AG10803 (cell line): ENCODE results near the gene NIPA2.

ENCODE experiments used
- DNase-seq: peaks from one replicate; pipeline ENCODE4 v3.0.0; 2010; ENCODE audit warnings: low read depth
- H3K4me3 ChIP-seq: 2 replicates; pipeline ENCODE4 v1.5.1; 2011; ENCODE audit warnings: mild to moderate bottlenecking, low read length, control low read depth
- CTCF ChIP-seq: conservative IDR thresholded peaks from 2 replicates; pipeline ENCODE4 v1.5.1; 2011; ENCODE audit warnings: mild to moderate bottlenecking, low read length, control low read depth, inconsistent platforms

NIPA2 gene

DNA sequence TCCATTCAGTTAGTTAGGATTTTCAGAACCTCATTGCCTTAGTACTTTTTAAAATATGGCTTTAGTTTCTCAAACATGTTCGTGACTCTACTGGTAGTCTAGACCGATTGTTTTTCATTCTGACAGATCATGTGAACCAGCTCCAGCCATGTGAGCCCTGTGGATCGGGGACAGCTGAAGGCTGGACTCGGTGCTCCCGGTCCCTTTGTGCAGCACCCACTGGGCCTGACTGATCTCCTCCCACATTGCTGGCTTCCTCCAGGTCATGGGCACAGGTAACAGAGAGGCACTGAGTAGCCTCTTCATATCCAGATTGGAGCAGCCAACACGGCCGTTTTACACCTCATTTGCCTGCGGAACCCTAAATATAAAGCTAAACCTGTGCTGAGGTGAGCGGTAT lies 30.5 kb downstream of the NIPA2 start:
- TF ChIP-seq CTCF = no peak
- H3K4me3 ChIP-seq = no peak overlapping the region
- DNase-seq = no peak

GRCh38 chr15:22869856-22870255 lies 31.4 kb downstream of the NIPA2 start:
- no peak for TF ChIP-seq CTCF
- no peak overlapping the region for H3K4me3 ChIP-seq
- DNase-seq = no peak

GRCh38 chr15:22870865-22871264 lies 32.4 kb downstream of the NIPA2 start:
- TF ChIP-seq CTCF = no peak
- DNase-seq = no peak
- no peak overlapping the region for H3K4me3 ChIP-seq

DNA sequence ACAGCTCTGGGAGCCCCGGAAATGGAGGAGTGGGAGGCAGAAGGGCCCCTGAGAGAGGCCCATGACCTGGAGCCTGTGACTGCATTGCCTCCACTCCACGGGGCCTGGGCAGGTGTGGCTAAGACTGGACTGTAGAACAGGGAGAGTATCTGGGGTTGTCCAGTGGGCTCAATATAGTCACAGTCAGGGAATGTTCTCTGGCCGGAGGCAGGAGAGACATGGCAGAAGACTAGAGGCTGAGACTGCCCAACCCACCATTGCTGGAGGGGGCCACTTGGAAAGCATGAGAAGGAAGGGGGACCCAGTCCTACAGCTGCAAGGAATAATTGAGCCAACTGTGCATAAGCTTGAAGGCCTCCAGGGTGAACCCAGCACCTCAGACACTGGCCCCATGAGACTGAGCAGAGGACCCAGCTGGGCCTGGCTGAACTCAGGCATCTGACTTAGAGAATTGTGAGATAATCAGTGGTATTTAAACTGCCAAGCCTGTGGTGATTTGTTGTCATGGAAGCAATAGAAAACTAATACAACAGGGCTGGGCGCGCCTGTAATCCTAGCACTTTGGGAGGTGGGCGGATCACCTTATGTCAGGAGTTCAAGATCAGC lies 33.1 kb downstream of the NIPA2 start:
- TF ChIP-seq CTCF = no peak
- no peak overlapping the region for H3K4me3 ChIP-seq
- no peak for DNase-seq

DNA sequence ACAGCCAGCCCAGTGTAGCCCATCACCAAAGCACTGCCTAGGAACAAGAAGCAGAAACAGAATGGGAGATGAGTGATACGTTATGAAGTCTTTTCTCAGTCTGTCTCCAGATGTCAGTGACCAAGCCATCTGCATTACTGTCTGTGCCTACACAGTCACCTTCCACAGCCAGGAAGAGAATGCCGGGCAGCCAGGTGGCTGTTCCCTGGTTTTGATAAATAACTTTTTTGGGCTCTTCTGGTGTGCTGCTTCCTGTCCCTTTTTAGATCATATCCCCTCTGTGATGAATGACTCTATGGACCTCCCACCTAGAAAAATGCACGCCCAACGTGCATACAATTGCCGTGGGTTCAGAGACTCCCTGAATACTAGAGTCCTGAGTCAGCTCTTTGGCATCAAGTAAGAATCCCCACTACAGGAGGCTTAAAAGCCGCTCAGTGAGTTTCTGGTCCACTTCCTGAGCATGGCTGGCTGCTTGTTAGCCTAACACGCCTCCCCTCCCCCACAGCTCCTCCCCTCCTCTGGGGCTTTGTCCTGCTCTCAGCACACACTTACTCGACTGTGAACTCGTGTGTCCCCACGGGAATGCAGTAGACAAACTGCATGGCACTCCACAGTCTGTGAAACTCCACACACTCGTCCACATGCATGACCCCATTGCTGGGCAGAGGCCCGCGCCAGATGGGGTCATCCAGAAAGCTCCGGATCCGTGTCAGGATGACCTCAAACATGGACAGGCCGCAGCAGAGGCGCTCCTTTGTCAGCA lies 34.7 kb downstream of the NIPA2 start:
- no peak for TF ChIP-seq CTCF
- DNase-seq = peak; percentile 63
- H3K4me3 ChIP-seq = no peak overlapping the region

DNA sequence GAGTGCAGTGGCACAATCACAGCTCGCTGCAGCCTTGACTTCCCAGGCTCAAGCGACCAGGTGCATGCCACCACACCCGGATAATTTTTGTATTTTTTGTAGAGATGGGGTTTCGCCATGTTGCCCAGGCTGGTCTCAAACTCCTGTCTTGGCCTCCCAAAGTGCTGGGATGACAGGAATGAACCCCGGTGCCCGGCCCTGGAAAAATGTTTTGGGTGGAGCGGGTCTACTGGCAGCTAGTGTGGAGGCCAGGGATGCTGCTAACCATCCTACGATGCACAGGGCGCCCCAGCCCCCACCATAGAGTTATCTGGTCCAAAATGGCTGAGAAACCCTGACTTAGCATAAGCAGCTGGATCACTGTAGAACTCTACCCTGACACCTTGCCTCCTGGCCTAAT lies 35.4 kb downstream of the NIPA2 start:
- no peak for DNase-seq
- H3K4me3 ChIP-seq = no peak overlapping the region
- no peak for TF ChIP-seq CTCF

GRCh38 chr15:22874256-22874655 lies 35.8 kb downstream of the NIPA2 start:
- no peak overlapping the region for H3K4me3 ChIP-seq
- TF ChIP-seq CTCF = no peak
- DNase-seq = no peak
